Mammary epithelial cell (primary cell): ENCODE results near the gene LAMTOR5.

Experiments
- EZH2 ChIP-seq: IDR thresholded peaks from 2 replicates; pipeline ENCODE4 v1.6.1; 2012; ENCODE audit warnings: low read length, inconsistent platforms, borderline replicate concordance
- TF ChIP-seq, protein P1 (sequence below), 2 donors: IDR thresholded peaks in 1 of 2; conservative IDR thresholded peaks in 1 of 2; 2 replicates each; pipeline ENCODE4 v1.5.1; 2011 to 2012; ENCODE audit warnings: inconsistent platforms in 2 of 2, low read length in 2 of 2, mild to moderate bottlenecking in 2 of 2, control low read depth in 1 of 2, low read depth in 1 of 2; ENCODE audit not compliant: insufficient read depth in 1 of 2; ENCODE audit errors: extremely low read depth in 1 of 2

DNA sequence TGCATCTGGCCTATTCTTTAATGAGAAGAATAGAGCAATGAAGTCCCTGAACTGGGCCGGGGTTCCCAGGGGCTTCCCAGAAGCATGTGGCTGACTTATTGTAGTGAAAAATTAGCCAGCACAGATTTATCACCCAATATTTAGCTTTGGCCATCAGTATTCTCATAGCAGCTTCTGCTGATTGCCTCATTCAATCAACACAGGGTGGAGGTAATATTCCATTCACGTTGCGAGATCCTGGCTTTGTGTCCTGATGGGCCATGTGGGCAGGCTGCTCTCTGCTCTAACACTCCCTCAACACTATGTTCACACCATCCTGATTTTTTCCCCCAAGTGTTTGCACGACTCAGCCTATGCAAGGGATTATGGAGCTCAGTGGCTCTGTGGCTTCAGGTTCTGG is 21.5 kb upstream of the LAMTOR5 start:
- TF ChIP-seq, protein P1, sequence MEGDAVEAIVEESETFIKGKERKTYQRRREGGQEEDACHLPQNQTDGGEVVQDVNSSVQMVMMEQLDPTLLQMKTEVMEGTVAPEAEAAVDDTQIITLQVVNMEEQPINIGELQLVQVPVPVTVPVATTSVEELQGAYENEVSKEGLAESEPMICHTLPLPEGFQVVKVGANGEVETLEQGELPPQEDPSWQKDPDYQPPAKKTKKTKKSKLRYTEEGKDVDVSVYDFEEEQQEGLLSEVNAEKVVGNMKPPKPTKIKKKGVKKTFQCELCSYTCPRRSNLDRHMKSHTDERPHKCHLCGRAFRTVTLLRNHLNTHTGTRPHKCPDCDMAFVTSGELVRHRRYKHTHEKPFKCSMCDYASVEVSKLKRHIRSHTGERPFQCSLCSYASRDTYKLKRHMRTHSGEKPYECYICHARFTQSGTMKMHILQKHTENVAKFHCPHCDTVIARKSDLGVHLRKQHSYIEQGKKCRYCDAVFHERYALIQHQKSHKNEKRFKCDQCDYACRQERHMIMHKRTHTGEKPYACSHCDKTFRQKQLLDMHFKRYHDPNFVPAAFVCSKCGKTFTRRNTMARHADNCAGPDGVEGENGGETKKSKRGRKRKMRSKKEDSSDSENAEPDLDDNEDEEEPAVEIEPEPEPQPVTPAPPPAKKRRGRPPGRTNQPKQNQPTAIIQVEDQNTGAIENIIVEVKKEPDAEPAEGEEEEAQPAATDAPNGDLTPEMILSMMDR (conservative IDR thresholded peaks at IDR 0.05 in 1 of 2, IDR thresholded peaks at IDR 0.05 in 1 of 2; ENCODE audit: extremely low read depth in 1 of 2, insufficient read depth in 1 of 2, low read depth in 1 of 2, low read length in 2 of 2), result no peak
- TF ChIP-seq EZH2, result no peak
